ENCODE data around the gene NFYC.

Gene NFYC

GRCh38 chr1:40755067-40755466, 63.6 kb downstream of the NFYC start:
- no peak overlapping the region for H3K4me3 ChIP-seq (ENCODE audit: low read length)
- H3K9ac ChIP-seq (ENCODE audit: low read depth, low read length) = no peak overlapping the region
- no peaks in the 10 kb centered on the region for H3K27me3 ChIP-seq (ENCODE audit: control insufficient read depth, insufficient read depth, low read length)
- no peak overlapping the region for H3K4me2 ChIP-seq (ENCODE audit: low read length)
- peaks cover 14% of the 10 kb centered on the region for H3K4me1 ChIP-seq (ENCODE audit: control insufficient read depth, insufficient read depth, low read length)
- H3K36me3 ChIP-seq (ENCODE audit: insufficient read depth, low read length) = peaks cover 45% of the 10 kb centered on the region
- H3K9me3 ChIP-seq (replicated peaks; ENCODE audit: low read length) = no peaks in the 10 kb centered on the region

- Histone ChIP-seq H3K4me3 (ENCODE audit: low read length) (no peak overlapping the region), H3K4me1 (ENCODE audit: control insufficient read depth, insufficient read depth, low read length) (peaks cover 15% of the 10 kb centered on the region), H3K36me3 (ENCODE audit: insufficient read depth, low read length) (peaks cover 45% of the 10 kb centered on the region), H3K9me3 (replicated peaks; ENCODE audit: low read length) (no peaks in the 10 kb centered on the region), H3K27me3 (ENCODE audit: control insufficient read depth, insufficient read depth, low read length) (no peaks in the 10 kb centered on the region), H3K4me2 (ENCODE audit: low read length) (no peak overlapping the region), H3K9ac (ENCODE audit: low read depth, low read length) (no peak overlapping the region)
These were observed 65.0 kb downstream of the NFYC start for GRCh38 chr1:40756523-40756922.

GRCh38 chr1:40757084-40757483, 65.6 kb downstream of the NFYC start:
- H3K9ac ChIP-seq (ENCODE audit: low read depth, low read length) = no peak overlapping the region
- H3K4me2 ChIP-seq (ENCODE audit: low read length) = no peak overlapping the region
- no peaks in the 10 kb centered on the region for H3K27me3 ChIP-seq (ENCODE audit: control insufficient read depth, insufficient read depth, low read length)
- H3K4me3 ChIP-seq (ENCODE audit: low read length) = no peak overlapping the region
- no peaks in the 10 kb centered on the region for H3K9me3 ChIP-seq (replicated peaks; ENCODE audit: low read length)
- H3K36me3 ChIP-seq (ENCODE audit: insufficient read depth, low read length) = peaks cover 45% of the 10 kb centered on the region
- peaks cover 15% of the 10 kb centered on the region for H3K4me1 ChIP-seq (ENCODE audit: control insufficient read depth, insufficient read depth, low read length)

- Histone ChIP-seq H3K9ac (ENCODE audit: low read depth, low read length) (no peak overlapping the region), H3K27me3 (ENCODE audit: control insufficient read depth, insufficient read depth, low read length) (no peaks in the 10 kb centered on the region), H3K36me3 (ENCODE audit: insufficient read depth, low read length) (peaks cover 48% of the 10 kb centered on the region), H3K4me1 (ENCODE audit: control insufficient read depth, insufficient read depth, low read length) (peaks cover 15% of the 10 kb centered on the region), H3K4me3 (ENCODE audit: low read length) (no peak overlapping the region), H3K9me3 (replicated peaks; ENCODE audit: low read length) (no peaks in the 10 kb centered on the region), H3K4me2 (ENCODE audit: low read length) (no peak overlapping the region)
These were observed 66.5 kb downstream of the NFYC start for GRCh38 chr1:40758004-40758403.

GRCh38 chr1:40758578-40759343, 67.3 kb downstream of the NFYC start:
- Histone ChIP-seq H3K9me3 (replicated peaks; ENCODE audit: low read length) (no peaks in the 10 kb centered on the region), H3K4me2 (ENCODE audit: low read length) (no peak overlapping the region), H3K36me3 (ENCODE audit: insufficient read depth, low read length) (peaks cover 44% of the 10 kb centered on the region), H3K4me3 (ENCODE audit: low read length) (no peak overlapping the region), H3K4me1 (ENCODE audit: control insufficient read depth, insufficient read depth, low read length) (peaks cover 15% of the 10 kb centered on the region), H3K27me3 (ENCODE audit: control insufficient read depth, insufficient read depth, low read length) (no peaks in the 10 kb centered on the region), H3K9ac (ENCODE audit: low read depth, low read length) (no peak overlapping the region)

- peaks cover 43% of the 10 kb centered on the region for H3K36me3 ChIP-seq (ENCODE audit: insufficient read depth, low read length)
These were observed 69.5 kb downstream of the NFYC start for GRCh38 chr1:40760984-40761383.

GRCh38 chr1:40762144-40762923, 70.8 kb downstream of the NFYC start:
- H3K36me3 ChIP-seq (ENCODE audit: insufficient read depth, low read length) = peaks cover 53% of the 10 kb centered on the region

More at GRCh38 chr1:40760984-40761383, 69.5 kb downstream of the NFYC start:
- H3K4me3 ChIP-seq (ENCODE audit: low read length) = no peak overlapping the region
- H3K9ac ChIP-seq (ENCODE audit: low read depth, low read length) = no peak overlapping the region
- H3K9me3 ChIP-seq (replicated peaks; ENCODE audit: low read length) = no peaks in the 10 kb centered on the region
- peaks cover 10% of the 10 kb centered on the region for H3K4me1 ChIP-seq (ENCODE audit: control insufficient read depth, insufficient read depth, low read length)
- H3K27me3 ChIP-seq (ENCODE audit: control insufficient read depth, insufficient read depth, low read length) = no peaks in the 10 kb centered on the region
- no peak overlapping the region for H3K4me2 ChIP-seq (ENCODE audit: low read length)

GRCh38 chr1:40763742-40764532, 72.4 kb downstream of the NFYC start:
- peaks cover 53% of the 10 kb centered on the region for H3K36me3 ChIP-seq (ENCODE audit: insufficient read depth, low read length)

More at GRCh38 chr1:40762144-40762923, 70.8 kb downstream of the NFYC start:
- Histone ChIP-seq H3K4me3 (ENCODE audit: low read length) (no peak overlapping the region), H3K9me3 (replicated peaks; ENCODE audit: low read length) (no peaks in the 10 kb centered on the region), H3K9ac (ENCODE audit: low read depth, low read length) (no peak overlapping the region), H3K4me2 (ENCODE audit: low read length) (no peak overlapping the region), H3K27me3 (ENCODE audit: control insufficient read depth, insufficient read depth, low read length) (no peaks in the 10 kb centered on the region), H3K4me1 (ENCODE audit: control insufficient read depth, insufficient read depth, low read length) (peaks cover 10% of the 10 kb centered on the region)

GRCh38 chr1:40764981-40765380, 73.5 kb downstream of the NFYC start:
- no peak overlapping the region for H3K4me2 ChIP-seq (ENCODE audit: low read length)
- peaks cover 10% of the 10 kb centered on the region for H3K4me1 ChIP-seq (ENCODE audit: control insufficient read depth, insufficient read depth, low read length)
- peaks cover 46% of the 10 kb centered on the region for H3K36me3 ChIP-seq (ENCODE audit: insufficient read depth, low read length)
- H3K9me3 ChIP-seq (replicated peaks; ENCODE audit: low read length) = no peaks in the 10 kb centered on the region
- H3K9ac ChIP-seq (ENCODE audit: low read depth, low read length) = no peak overlapping the region
- H3K4me3 ChIP-seq (ENCODE audit: low read length) = no peak overlapping the region
- H3K27me3 ChIP-seq (ENCODE audit: control insufficient read depth, insufficient read depth, low read length) = no peaks in the 10 kb centered on the region

More at GRCh38 chr1:40763742-40764532, 72.4 kb downstream of the NFYC start:
- H3K9me3 ChIP-seq (replicated peaks; ENCODE audit: low read length) = no peaks in the 10 kb centered on the region
- H3K27me3 ChIP-seq (ENCODE audit: control insufficient read depth, insufficient read depth, low read length) = no peaks in the 10 kb centered on the region
- H3K9ac ChIP-seq (ENCODE audit: low read depth, low read length) = no peak overlapping the region
- no peak overlapping the region for H3K4me3 ChIP-seq (ENCODE audit: low read length)
- H3K4me2 ChIP-seq (ENCODE audit: low read length) = no peak overlapping the region
- peaks cover 10% of the 10 kb centered on the region for H3K4me1 ChIP-seq (ENCODE audit: control insufficient read depth, insufficient read depth, low read length)

- H3K4me3 ChIP-seq (ENCODE audit: low read length) = no peak overlapping the region
- H3K36me3 ChIP-seq (ENCODE audit: insufficient read depth, low read length) = peaks cover 51% of the 10 kb centered on the region
- no peak overlapping the region for H3K9ac ChIP-seq (ENCODE audit: low read depth, low read length)
- no peaks in the 10 kb centered on the region for H3K27me3 ChIP-seq (ENCODE audit: control insufficient read depth, insufficient read depth, low read length)
- no peak overlapping the region for H3K4me2 ChIP-seq (ENCODE audit: low read length)
- H3K9me3 ChIP-seq (replicated peaks; ENCODE audit: low read length) = no peaks in the 10 kb centered on the region
- H3K4me1 ChIP-seq (ENCODE audit: control insufficient read depth, insufficient read depth, low read length) = peaks cover 5% of the 10 kb centered on the region
These were observed 74.5 kb downstream of the NFYC start for GRCh38 chr1:40766017-40766416.

GRCh38 chr1:40766560-40766959, 75.1 kb downstream of the NFYC start:
- no peaks in the 10 kb centered on the region for H3K27me3 ChIP-seq (ENCODE audit: control insufficient read depth, insufficient read depth, low read length)
- no peaks in the 10 kb centered on the region for H3K9me3 ChIP-seq (replicated peaks; ENCODE audit: low read length)
- H3K4me1 ChIP-seq (ENCODE audit: control insufficient read depth, insufficient read depth, low read length) = no peaks in the 10 kb centered on the region
- H3K9ac ChIP-seq (ENCODE audit: low read depth, low read length) = no peak overlapping the region
- H3K4me2 ChIP-seq (ENCODE audit: low read length) = no peak overlapping the region
- H3K4me3 ChIP-seq (ENCODE audit: low read length) = no peak overlapping the region
- peaks cover 53% of the 10 kb centered on the region for H3K36me3 ChIP-seq (ENCODE audit: insufficient read depth, low read length)
